SK-N-MC (cell line): ENCODE data around the gene MYOF.

Experiments
- DNase-seq: peaks from one replicate; pipeline ENCODE4 v3.0.0-alpha.2; 2011; ENCODE audit warnings: low read depth, low spot score
- H3K27ac ChIP-seq: fragments of 200-600 bp; sonication (generic); 2 replicates; pipeline ENCODE4 v1.5.1; 2016; ENCODE audit warnings: mixed run types
- H3K36me3 ChIP-seq: fragments of 200-600 bp; sonication (generic); 2 replicates; pipeline ENCODE4 v1.6.1; 2017; ENCODE audit warnings: antibody characterized with exemption, low read length, mixed read lengths; ENCODE audit not compliant: insufficient read depth
- H3K4me3 ChIP-seq: fragments of 200-600 bp; sonication (generic); 2 replicates; pipeline ENCODE4 v1.5.1; 2016
- H3K9ac ChIP-seq: fragments of 200-600 bp; sonication (generic); 2 replicates; pipeline ENCODE4 v1.8.0; 2017; ENCODE audit warnings: mixed run types, mixed read lengths; ENCODE audit not compliant: insufficient read length
- H3K9me3 ChIP-seq: fragments of 200-600 bp; sonication (generic); 2 replicates; pipeline ENCODE4 v1.6.1; 2017; ENCODE audit warnings: low read depth, mild to moderate bottlenecking, antibody characterized with exemption, low read length, moderate library complexity, mixed read lengths
- EZH2 ChIP-seq: fragments of 200-600 bp; sonication (generic); IDR thresholded peaks from one replicate; pipeline ENCODE4 v1.6.1; 2017; ENCODE audit warnings: antibody characterized with exemption
- FOXP2 ChIP-seq: optimal IDR thresholded peaks from 2 replicates; pipeline ENCODE3; 2011; ENCODE audit warnings: mild to moderate bottlenecking, moderate library complexity; ENCODE audit not compliant: insufficient read depth; ENCODE audit errors: extremely low read length, control extremely low read depth
- POLR2AphosphoS5 ChIP-seq: IDR thresholded peaks from 2 replicates; pipeline ENCODE4 v1.6.1; 2012; ENCODE audit warnings: mild to moderate bottlenecking, low read depth, low read length, borderline replicate concordance

Gene MYOF

DNA sequence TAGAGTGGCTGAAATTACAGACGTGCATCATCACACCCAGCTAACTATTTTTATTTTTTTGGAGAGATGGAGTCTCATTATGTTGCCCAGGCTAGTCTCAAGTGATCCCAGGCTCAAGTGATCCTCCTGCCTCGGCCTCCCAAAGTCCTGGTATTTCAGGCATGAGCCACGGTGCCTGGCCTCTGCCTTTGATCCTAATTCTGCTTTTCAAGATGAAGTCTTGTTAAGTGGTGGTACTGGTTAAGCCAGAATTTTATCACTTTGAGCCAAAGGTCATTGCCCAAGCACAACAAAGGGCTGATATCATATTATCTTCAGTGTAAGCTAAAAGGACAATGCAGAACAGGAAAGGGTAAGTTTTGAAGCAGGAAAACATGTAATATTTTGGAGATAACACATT lies 64.2 kb downstream of the MYOF start:
- no peak overlapping the region for H3K4me3 ChIP-seq
- no peak for TF ChIP-seq EZH2
- TF ChIP-seq FOXP2 = no peak
- no peak for TF ChIP-seq POLR2AphosphoS5
- no peak overlapping the region for H3K9ac ChIP-seq
- no peaks in the 10 kb centered on the region for H3K9me3 ChIP-seq
- no peak overlapping the region for H3K27ac ChIP-seq
- no peak for DNase-seq
- H3K36me3 ChIP-seq = no peaks in the 10 kb centered on the region

DNA sequence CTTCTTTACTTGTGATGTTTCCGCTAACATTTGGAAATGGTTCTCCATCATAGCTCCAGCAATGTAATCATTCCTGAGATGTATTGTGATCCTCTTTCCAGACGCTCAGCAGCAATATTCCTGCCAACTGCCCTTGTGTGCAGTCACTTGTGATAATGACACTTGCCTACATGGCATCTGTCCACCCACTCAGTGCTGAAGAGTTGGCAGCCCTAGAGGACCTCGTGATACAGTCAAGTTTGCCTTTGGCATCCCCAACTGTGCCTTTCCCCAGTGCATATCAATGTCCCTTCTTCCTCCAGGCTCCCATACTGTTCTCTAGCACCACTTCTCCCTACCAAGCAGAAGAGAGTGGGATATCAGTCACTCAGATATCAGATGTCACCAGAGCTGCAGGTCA lies 64.9 kb downstream of the MYOF start:
- H3K36me3 ChIP-seq = no peaks in the 10 kb centered on the region
- H3K9ac ChIP-seq = no peak overlapping the region
- no peaks in the 10 kb centered on the region for H3K9me3 ChIP-seq
- no peak for DNase-seq
- no peak overlapping the region for H3K4me3 ChIP-seq
- no peak overlapping the region for H3K27ac ChIP-seq
- no peak for TF ChIP-seq EZH2
- TF ChIP-seq FOXP2 = no peak
- no peak for TF ChIP-seq POLR2AphosphoS5

DNA sequence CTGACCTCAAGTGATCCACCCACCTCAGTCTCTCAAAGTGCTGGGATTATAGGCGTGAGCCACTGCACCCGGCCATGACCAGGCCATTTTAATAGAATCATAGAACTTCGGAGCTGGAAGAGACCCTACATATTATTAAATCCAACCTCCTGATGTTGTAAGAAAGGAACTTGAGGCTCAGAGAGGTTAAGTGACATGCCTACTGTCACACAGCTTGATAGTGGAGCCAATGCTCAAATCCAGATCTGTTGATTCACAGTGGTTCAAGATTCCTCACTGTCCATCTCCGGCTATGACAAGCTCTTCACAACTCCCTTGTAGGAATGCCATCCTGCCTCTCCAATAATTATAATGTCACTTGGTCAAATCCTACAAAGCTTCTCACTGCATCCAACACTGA lies 65.3 kb downstream of the MYOF start:
- Histone ChIP-seq H3K27ac (no peak overlapping the region), H3K9me3 (no peaks in the 10 kb centered on the region), H3K9ac (no peak overlapping the region), H3K36me3 (no peaks in the 10 kb centered on the region), H3K4me3 (no peak overlapping the region)
- DNase-seq = no peak
- TF ChIP-seq POLR2AphosphoS5 (no peak), EZH2 (no peak), FOXP2 (no peak)

DNA sequence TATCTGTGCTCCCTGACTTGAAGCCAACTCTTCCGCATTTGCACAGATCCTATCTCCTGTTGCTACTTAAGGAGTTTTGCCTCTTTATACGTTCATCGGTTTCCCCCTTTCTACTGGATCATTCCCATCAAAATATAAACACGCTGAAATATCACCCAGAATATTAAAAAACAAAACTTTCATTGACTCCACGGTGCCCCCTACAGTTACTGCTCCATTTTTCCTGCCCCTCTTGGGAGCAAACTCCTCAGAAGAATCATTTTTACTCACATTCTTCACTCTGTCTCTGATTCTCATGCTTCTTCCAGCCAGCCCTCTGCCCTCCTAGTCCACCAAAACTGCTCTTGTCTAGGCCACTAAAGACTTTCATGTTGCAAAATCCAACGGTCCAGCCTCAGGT lies 66.4 kb downstream of the MYOF start:
- H3K4me3 ChIP-seq = no peak overlapping the region
- no peaks in the 10 kb centered on the region for H3K36me3 ChIP-seq
- no peaks in the 10 kb centered on the region for H3K9me3 ChIP-seq
- no peak overlapping the region for H3K27ac ChIP-seq
- no peak for DNase-seq
- no peak overlapping the region for H3K9ac ChIP-seq
- no peak for TF ChIP-seq EZH2
- TF ChIP-seq FOXP2 = no peak
- no peak for TF ChIP-seq POLR2AphosphoS5

DNA sequence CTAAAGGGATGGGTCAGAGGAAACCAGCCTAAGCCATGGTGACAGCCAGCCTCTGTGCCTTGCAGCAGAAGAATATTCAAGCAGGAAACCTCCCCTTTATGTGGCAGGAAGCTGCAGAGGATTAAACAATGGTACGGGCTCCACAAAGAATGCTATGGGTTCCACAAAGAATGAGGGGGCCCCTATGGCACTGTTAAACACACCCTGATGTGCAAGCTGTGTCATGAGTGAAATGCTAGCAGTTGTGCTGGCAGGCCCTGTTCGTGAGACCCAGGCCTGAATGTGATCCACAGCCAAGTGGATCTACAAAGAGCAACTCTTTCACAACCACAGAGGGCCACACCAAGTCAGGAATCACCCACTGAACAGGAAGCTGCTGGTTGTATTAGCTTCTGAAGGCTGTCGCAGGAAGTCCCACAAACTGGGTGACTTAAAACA lies 68.9 kb downstream of the MYOF start:
- Histone ChIP-seq H3K4me3 (no peak overlapping the region), H3K9ac (no peak overlapping the region), H3K9me3 (no peaks in the 10 kb centered on the region), H3K36me3 (no peaks in the 10 kb centered on the region), H3K27ac (no peak overlapping the region)
- no peak for DNase-seq
- TF ChIP-seq POLR2AphosphoS5 (no peak), EZH2 (no peak), FOXP2 (no peak)

DNA sequence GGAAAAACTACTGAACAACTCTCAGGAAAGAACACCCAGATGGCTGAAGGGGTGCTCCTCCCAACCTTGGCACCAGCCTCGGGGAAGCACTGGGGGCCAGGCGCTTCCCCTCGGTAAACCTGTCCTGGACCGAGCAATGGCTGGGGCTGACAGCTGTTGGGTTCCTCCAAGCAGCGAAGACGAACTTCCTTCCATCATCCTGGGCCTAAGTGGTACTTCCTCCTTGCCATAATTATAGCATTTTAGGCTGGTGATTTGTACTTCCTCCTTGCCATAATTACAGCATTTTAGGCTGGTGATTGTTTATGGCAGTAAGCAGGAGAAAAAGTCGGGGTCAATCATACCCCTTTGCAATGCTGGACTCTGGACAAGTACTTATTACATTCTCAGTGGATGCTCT lies 69.3 kb downstream of the MYOF start:
- no peak overlapping the region for H3K9ac ChIP-seq
- no peak overlapping the region for H3K27ac ChIP-seq
- no peak for DNase-seq

DNA sequence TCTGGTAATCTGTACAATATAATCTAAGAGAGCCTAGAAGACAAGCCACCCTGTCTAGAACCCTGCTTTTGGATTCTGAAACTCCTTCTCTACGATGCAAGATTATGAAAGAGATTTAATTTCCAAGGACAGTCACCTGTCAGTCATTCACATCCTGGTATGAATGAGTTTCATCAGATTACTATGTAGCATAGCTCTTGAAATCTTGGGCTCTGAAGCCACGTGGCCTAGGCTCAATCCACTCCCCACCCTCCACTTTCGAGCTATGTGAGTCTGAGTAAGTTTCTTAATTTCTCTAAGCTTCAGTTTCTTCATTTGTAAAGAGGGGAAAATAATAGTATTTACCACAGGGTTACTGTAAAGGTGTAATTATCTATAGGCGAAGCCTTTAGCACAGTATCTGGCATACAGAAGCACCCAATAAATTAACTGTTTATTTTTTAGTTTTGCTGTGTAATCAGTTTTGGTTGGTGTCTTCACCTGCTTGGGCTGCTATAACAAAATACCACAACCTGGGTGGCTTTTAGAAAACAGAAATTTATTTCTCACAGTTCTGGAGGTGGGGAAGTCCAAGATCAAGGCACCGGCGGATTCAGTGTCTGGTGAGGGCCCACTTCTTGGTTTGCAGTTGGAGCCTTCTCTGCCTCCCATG lies 71.3 kb downstream of the MYOF start:
- H3K27ac ChIP-seq = no peak overlapping the region
- no peak for DNase-seq
- TF ChIP-seq POLR2AphosphoS5 (no peak), EZH2 (no peak), FOXP2 (no peak)
- no peak overlapping the region for H3K9ac ChIP-seq
- no peaks in the 10 kb centered on the region for H3K36me3 ChIP-seq
- no peaks in the 10 kb centered on the region for H3K9me3 ChIP-seq
- H3K4me3 ChIP-seq = no peak overlapping the region

More for the DNA sequence above, 69.3 kb downstream of the MYOF start:
- Histone ChIP-seq H3K36me3 (no peaks in the 10 kb centered on the region), H3K4me3 (no peak overlapping the region), H3K9me3 (no peaks in the 10 kb centered on the region)
- TF ChIP-seq FOXP2 (no peak), POLR2AphosphoS5 (no peak), EZH2 (no peak)

DNA sequence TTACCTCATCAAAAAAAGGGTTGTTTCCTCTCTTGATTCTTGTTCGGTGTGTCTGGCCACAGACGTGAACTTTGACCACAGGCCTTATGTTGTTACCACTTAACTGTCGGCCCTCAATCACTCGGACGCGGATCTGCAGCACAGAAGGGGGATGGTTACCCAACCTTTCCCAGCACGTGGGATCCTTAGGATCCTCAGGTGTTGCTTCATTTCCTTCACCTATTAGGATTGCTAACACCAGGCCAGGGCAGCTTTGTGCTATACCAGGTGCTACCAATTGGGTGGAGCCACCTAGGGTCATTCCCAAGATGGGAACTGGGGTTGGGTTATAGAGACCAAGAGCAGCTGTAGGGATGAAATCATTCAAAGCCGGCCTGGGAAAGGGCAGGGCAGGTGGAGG lies 73.4 kb downstream of the MYOF start:
- no peaks in the 10 kb centered on the region for H3K36me3 ChIP-seq
- no peak overlapping the region for H3K27ac ChIP-seq
- no peaks in the 10 kb centered on the region for H3K9me3 ChIP-seq
- no peak overlapping the region for H3K4me3 ChIP-seq
- H3K9ac ChIP-seq = no peak overlapping the region
- no peak for DNase-seq
- TF ChIP-seq FOXP2 = no peak
